ENCODE results near the gene SMIM44. TPM values are rescaled to one million over a fixed set of nuclear protein-coding genes. Genes with fewer than 3 reads are reported as not detected.

SMIM44 gene
- total and polyA plus RNA-seq, 9 of the 15 experiments (the other 6 are each of a cell fraction or from before 2014, with no cell fraction given): not detected

GRCh38 chr19:3496392-3497273 lies 13.4 kb upstream of the SMIM44 start:
- no peaks in the 10 kb centered on the region for H4K20me1 ChIP-seq (replicated peaks; ENCODE audit: control insufficient read depth, insufficient read depth, low read length)
- BruUV-seq (replicated peaks): no TSS peak
- ChIA-PET POLR2A (interaction anchor here (0.6 to 1.3 kb wide), 4 partner anchors 17 to 489 kb away, joined by 3 to 4 read pairs (median 3); no protein-coding TSS in a partner anchor), CTCF (ENCODE audit: low intra/inter-chr PET ratio) (interaction anchor here (0.8 kb wide), 1 partner anchor 12 kb away, joined by 3 read pairs; no protein-coding TSS in a partner anchor)
- no peaks in the 10 kb centered on the region for H3K9me1 ChIP-seq (ENCODE audit: control insufficient read depth, insufficient read depth, low read length)
- H3K36me3 ChIP-seq (ENCODE audit: control insufficient read depth, insufficient read depth, low read length): peaks cover 66% of the 10 kb centered on the region
- H2AFZ ChIP-seq (ENCODE audit: low read depth, low read length): no peak overlapping the region
- TF ChIP-seq POLR2G (IDR thresholded peaks at IDR 0.05; ENCODE audit: low read depth, low read length) (0 out of 2 replicates have a peak, but pooled peaks have one; percentile 24), RBFOX2 (IDR thresholded peaks at IDR 0.05; ENCODE audit: low read depth, low read length) (0 out of 2 replicates have a peak, but pooled peaks have one; percentile 27), SMAD2 (IDR thresholded peaks at IDR 0.05; ENCODE audit: low read depth, low read length) (no peak), ZFP36 (IDR thresholded peaks at IDR 0.05; ENCODE audit: low read depth, low read length, partially characterized antibody) (peak; percentile 41), RBM25 (IDR thresholded peaks at IDR 0.05; ENCODE audit: low read depth, low read length, severe bottlenecking) (peak; percentile 38), BCOR (IDR thresholded peaks at IDR 0.05) (peak; percentile 65), HEY1 (CRISPR knock-in tag; IDR thresholded peaks at IDR 0.05; ENCODE audit: borderline replicate concordance) (no peak), NONO (IDR thresholded peaks at IDR 0.05; ENCODE audit: low read depth in 2 of 2, low read length in 1 of 2) (no peak)
- H3K9me3 ChIP-seq (replicated peaks; ENCODE audit: control insufficient read depth, insufficient read depth, low read depth, low read length): no peaks in the 10 kb centered on the region
- 95% methylated on average over 26 of the region's 32 CpGs for WGBS (ENCODE audit: insufficient coverage, low coverage, missing lambda C conversion rate)
- H3K79me2 ChIP-seq (ENCODE audit: control insufficient read depth, insufficient read depth, low read length): peaks cover 38% of the 10 kb centered on the region
- DNase-seq (ENCODE audit: extremely low read depth in 1 of 4, low spot score in 3 of 4): no peak
- FAIRE-seq: no peak
- no peaks in the 10 kb centered on the region for H3K27me3 ChIP-seq (ENCODE audit: control insufficient read depth in 2 of 2, insufficient read depth in 2 of 2, low read length in 2 of 2)
- no peak overlapping the region for H3K27ac ChIP-seq (ENCODE audit: extremely low read depth, low read depth, low read length)
- H3K4me3 ChIP-seq: no peak overlapping the region
- peak overlapping the region in 1 of 2 experiments; percentile 31; a peak in 1 of 4 replicates for H3K9ac ChIP-seq (ENCODE audit: insufficient read depth in 1 of 2, low read depth in 2 of 2, low read length in 2 of 2)
- H3K4me2 ChIP-seq (ENCODE audit: insufficient read depth, low read length): no peak overlapping the region
- in situ Hi-C loops (cut with MboI) (no loop called here), intact Hi-C loops (cut with micrococcal nuclease) (no loop called here)
- no peak for ATAC-seq
- H3K4me1 ChIP-seq (replicated peaks in 1 of 2; ENCODE audit: control insufficient read depth in 2 of 2, insufficient read depth in 2 of 2, low read length in 2 of 2): peaks cover 5 to 25% of the 10 kb centered on the region in 2 experiments; a peak in 4 of 5 replicates

Data from K562 (cell line).